ENCODE results near the gene DOLPP1. TPM values are rescaled to one million over a fixed set of nuclear protein-coding genes. Genes with fewer than 3 reads are reported as not detected.

The DOLPP1 gene
- total RNA-seq, 1 experiment from 2014 or later, result 39.0 TPM

Other genes starting within 250 kb of the DOLPP1 start
- 8.4 and 9.4 TPM in 2 replicates for gene KYAT1, start 199.2 kb upstream of the DOLPP1 start, total RNA-seq (2014; rRNA removed; shearing (Covaris generic))
- gene LRRC8A, start 199.0 kb upstream of the DOLPP1 start, total RNA-seq (2014; rRNA removed; shearing (Covaris generic)), result 50.8 and 54.2 TPM in 2 replicates
- gene PHYHD1, start 160.1 kb upstream of the DOLPP1 start, total RNA-seq (2014; rRNA removed; shearing (Covaris generic)), result 20.7 and 23.2 TPM in 2 replicates
- gene DOLK, start 133.5 kb upstream of the DOLPP1 start, total RNA-seq (2014; rRNA removed; shearing (Covaris generic)), result 21.9 and 24.9 TPM in 2 replicates
- 132 and 136 TPM in 2 replicates for gene NUP188, start 133.4 kb upstream of the DOLPP1 start, total RNA-seq (2014; rRNA removed; shearing (Covaris generic))
- 21.1 and 26.7 TPM in 2 replicates for gene SH3GLB2, start 52.8 kb upstream of the DOLPP1 start, total RNA-seq (2014; rRNA removed; shearing (Covaris generic))
- gene MIGA2, start 44.5 kb upstream of the DOLPP1 start, total RNA-seq (2014; rRNA removed; shearing (Covaris generic)), result 28.9 and 32.5 TPM in 2 replicates
- 13.9 and 15.2 TPM in 2 replicates for gene CRAT, start 29.7 kb downstream of the DOLPP1 start, total RNA-seq (2014; rRNA removed; shearing (Covaris generic))
- 79.7 and 81.8 TPM in 2 replicates for gene PTPA, start 30.3 kb downstream of the DOLPP1 start, total RNA-seq (2014; rRNA removed; shearing (Covaris generic))
- gene IER5L, start 97.2 kb downstream of the DOLPP1 start, total RNA-seq (2014; rRNA removed; shearing (Covaris generic)), result 2.8 and 3.1 TPM in 2 replicates

Measured in SJCRH30 (cell line).